Vagina (tissue), 2 donors: ENCODE measurements around the gene NFS1.

Experiments
- CTCF ChIP-seq, 3 experiments: fragments of 450-650 bp in 2 of 3; fragments of 200-600 bp in 1 of 3; sonication (generic) in 1 of 3; IDR thresholded peaks; one replicate each; pipeline ENCODE4 v1.5.1; 2017 to 2019; ENCODE audit warnings: antibody characterized with exemption in 3 of 3, mild to moderate bottlenecking in 2 of 3, moderate library complexity in 2 of 3
- POLR2A ChIP-seq, 2 donors: fragments of 450-650 bp; IDR thresholded peaks; one replicate each; pipeline ENCODE4 v1.6.1; 2017; ENCODE audit warnings: antibody characterized with exemption in 2 of 2, mild to moderate bottlenecking in 2 of 2, moderate library complexity in 2 of 2
- POLR2AphosphoS5 ChIP-seq, 2 donors: sonication (generic); formaldehyde crosslinking; IDR thresholded peaks; one replicate each; pipeline ENCODE4 v1.9.0; 2017; ENCODE audit warnings: antibody characterized with exemption in 2 of 2, mild to moderate bottlenecking in 2 of 2, low read depth in 1 of 2; ENCODE audit not compliant: insufficient read depth in 1 of 2

- TF ChIP-seq POLR2A (IDR thresholded peaks at IDR 0.05) = no peak
- no peak for TF ChIP-seq CTCF (IDR thresholded peaks at IDR 0.05)
- TF ChIP-seq POLR2AphosphoS5 (IDR thresholded peaks at IDR 0.05; ENCODE audit: insufficient read depth in 1 of 2, low read depth in 1 of 2) = no peak
These were observed 72.7 kb downstream of the NFS1 start for GRCh38 chr20:35626386-35627001.
